RCC 7860 (cell line): Measurements from ENCODE around the gene AKAP17A.
"Not testable (repeated sequence)": the region's sequence is repeated elsewhere in the genome, so short reads cannot be mapped to it uniquely, and the experiment has no call there.

Source experiments
- DNase-seq: peaks from one replicate; pipeline ENCODE4 v3.0.0-alpha.2; 2015; ENCODE audit warnings: low spot score
- FAIRE-seq: peaks from 2 replicates; lab custom pipeline; 2012; peaks lifted over from hg19 to GRCh38; lab: Jason Lieb, UNC

The AKAP17A gene, protein sequence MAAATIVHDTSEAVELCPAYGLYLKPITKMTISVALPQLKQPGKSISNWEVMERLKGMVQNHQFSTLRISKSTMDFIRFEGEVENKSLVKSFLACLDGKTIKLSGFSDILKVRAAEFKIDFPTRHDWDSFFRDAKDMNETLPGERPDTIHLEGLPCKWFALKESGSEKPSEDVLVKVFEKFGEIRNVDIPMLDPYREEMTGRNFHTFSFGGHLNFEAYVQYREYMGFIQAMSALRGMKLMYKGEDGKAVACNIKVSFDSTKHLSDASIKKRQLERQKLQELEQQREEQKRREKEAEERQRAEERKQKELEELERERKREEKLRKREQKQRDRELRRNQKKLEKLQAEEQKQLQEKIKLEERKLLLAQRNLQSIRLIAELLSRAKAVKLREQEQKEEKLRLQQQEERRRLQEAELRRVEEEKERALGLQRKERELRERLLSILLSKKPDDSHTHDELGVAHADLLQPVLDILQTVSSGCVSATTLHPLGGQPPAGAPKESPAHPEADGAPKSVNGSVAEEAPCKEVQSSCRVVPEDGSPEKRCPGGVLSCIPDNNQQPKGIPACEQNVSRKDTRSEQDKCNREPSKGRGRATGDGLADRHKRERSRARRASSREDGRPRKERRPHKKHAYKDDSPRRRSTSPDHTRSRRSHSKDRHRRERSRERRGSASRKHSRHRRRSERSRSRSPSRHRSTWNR

DNA sequence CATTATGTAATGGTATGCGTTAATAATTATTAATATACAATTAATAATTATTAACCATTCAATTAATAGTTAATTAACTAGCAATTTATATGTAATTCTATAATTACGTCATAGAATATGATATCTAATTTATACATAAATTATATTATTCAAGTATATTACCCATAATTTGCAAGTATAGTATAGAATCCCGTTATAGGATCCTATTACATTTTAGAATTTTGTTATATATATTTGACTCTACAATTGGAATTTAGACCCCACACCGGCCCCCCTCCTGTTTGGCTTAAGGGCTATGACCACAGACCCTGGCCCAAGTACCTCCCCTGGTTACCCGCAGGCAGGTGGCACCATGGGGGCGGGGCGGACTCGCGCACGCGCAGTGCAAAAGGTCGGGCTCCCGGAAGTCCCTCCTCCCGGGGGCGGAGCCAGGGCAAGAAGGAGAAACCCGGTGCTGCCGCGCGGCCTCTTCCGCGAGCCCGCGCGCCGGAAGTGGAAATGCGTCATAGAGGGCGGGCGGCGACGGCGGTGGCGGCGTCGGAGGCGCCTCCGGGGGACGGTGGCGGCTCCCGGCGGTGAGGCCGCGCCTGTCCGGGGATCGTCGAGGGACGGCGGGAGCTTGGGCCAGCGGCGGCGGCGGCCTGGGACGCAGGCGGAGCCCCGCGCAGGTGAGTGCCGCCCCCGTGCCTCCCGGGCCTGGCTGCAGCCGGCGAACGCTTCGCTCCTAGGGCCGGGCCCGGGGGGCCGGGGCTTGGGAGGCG is at the start of gene AKAP17A:
Gene AKAP17A, plus strand, starts transcription at position 503 of the 761 bp plus-strand sequence. CDS start 1,859 bp downstream, outside the sequence.
- peak; percentile 91 for DNase-seq
- FAIRE-seq: no peak

DNA sequence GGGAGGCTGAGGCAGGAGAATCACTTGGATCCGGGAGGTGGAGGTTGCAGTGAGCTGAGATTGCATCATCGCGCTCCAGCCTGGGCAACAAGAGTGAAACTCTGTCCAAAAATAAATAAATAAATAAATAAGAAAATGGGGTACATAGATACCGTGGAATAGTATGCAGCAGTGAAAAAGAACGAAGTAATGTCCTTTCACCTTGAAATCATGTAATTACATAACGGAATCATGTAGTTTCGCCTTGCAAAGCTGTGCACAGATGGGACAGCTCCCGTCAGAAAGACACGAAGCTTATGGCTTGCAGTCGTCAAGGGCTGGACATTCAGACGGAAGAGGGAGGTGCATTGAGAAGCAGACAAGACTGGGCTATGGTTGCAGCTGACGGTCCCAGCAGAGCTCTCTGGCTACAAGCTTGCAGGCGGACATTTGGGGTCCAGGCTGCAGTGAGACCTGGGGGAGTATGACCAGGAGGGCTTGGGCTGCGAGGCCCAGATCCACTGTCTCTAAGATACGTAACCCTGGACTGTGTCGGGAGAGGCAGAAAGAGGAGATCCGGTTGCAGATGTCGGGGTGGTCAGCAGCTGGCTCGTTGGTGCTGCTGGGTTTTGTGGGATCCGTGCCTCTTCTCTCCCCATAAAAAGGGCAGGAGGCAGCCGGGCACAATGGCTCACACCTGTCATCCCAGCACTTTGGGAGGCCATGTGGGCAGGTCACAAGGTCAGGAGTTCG is 48.2 kb upstream of the AKAP17A start:
- no peak for FAIRE-seq
- DNase-seq: no peak

DNA sequence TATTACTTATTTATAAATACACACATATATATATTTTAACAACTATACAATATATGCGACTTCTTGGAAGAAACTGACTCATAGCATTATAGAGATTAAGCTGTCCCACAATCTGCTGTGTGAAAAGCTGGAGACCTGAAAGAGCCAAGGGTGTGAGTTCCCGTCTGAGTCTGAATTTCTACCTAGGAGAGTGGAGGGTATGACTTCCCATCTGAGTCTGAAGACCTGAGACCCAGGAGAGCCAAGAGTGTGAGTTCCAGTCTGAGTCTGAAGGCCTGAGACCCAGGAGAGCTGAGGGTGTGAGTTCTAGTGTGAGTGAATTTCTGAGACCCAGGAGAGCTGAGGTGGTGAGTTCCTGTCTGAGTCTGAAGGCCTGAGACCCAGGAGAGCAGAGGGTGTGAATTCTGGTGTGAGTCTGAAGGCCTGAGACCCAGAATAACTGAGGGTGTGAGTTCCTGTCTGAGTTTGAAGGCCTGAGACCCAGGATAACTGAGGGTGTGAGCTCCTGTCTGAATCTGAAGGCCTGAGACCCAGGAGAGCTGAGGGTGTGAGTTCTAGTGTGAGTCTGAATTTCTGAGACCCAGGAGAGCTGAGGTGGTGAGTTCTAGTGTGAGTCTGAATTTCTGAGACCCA is 45.5 kb upstream of the AKAP17A start:
- DNase-seq: no peak
- FAIRE-seq: no peak

DNA sequence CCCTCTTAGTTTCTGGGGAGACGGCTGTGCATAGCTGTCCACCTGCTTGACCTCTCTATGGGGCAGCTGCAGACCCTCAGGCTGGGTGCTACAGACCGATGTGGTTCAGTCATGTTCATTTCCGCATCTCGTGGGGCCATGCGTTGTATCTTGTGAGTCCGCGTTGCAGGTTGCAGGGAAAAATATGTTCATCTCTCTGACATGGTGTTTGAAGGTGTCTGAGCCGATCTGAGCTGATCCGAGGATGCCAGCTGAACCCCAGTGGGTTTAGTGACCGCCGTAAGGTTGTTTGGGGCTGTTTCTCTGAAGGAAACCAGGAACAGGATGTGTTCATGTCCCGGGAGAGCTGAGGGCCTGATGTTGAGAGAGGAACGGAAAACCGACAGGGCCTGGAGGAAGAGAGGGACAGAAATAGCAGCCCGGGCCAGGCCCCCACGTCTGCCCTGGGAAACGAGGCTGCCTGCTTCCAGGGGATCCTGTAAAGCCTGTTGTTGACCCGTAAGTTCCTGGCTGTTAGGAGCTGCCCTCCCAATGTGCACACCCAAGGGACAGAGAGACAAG is 44.6 kb upstream of the AKAP17A start:
- DNase-seq (no peak), FAIRE-seq (no peak)

DNA sequence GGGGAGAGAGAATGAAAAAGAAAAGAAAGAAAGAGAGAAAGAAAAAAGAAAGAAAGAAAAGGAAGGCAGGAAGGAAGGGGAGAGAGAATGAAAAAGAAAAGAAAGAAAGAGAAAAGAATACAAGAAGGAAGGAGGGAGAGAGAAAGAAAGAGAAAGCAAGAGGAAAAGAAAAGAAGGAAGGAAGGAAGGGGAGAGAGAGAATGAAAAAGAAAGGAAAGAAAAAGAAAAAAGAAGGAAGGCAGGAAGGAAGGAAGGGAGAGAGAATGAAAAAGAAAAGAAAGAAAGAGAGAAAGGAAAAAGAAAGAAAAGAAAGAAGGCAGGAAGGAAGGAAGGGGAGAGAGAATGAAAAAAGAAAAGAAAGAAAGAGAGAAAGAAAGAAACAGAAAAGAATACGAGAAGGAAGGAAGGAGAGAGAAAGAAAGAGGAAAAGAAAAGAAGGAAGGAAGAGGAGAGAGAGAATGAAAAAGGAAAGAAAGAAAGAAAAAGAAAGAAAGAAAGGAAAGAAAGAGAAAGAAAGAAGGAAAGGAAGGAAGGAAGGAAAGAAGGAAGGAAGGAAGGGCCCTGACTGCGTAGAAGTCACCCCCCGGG is 39.4 kb upstream of the AKAP17A start:
- FAIRE-seq: no peak
- DNase-seq: no peak

DNA sequence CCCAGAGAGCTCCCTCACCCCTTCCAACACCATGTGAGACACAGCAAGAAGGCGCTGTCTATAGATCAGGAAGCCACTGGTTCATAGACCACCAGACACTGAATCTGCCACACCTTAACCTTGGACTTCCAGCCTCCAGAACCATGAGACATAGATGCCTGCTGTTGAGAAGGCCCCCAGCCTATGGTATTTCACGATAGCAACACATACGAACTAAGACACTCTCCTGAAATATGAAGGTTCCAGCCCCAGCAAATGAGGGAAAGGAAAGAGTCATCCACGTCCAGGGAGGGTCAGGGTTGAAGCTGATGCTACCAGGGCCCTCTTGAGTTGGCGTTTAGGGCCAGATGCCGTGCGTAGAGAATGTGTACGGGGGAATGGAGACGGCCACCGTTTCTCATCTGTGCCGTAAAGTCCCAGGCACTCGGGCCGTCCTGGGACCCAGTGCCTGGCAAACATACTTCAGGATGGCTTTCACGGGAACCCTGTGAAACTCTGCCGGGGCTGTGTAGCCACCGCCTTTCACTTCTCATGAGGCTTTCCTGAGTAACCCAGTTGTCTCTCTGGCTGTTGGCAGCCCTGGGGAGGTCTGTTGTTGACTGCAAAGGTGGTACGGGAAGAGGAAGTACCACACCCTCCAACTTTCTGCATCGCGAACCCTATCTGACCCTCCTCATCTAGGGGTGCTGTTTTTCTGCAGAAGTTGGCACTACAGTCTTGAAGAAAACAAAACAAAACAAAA is 36.8 kb upstream of the AKAP17A start:
- no peak for FAIRE-seq
- DNase-seq: no peak

DNA sequence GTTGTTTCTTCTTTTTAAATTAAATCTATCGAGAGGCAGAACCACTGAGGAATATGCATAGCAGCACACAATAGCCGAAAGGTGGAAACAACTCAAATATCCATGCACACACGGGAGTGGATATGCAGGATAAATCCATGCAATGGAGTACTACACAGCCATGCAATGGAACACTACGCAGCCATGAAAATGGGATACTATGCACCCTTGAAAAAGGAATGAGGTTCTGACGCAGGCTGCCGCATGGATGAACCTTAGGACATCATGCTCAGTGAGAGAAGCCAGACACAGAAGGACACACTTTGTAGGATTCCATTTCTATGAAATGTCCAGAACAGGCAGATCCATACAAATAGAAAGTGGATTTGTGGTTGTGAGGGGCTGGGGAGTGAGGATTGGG is 36.0 kb upstream of the AKAP17A start:
- FAIRE-seq: no peak
- DNase-seq: no peak

DNA sequence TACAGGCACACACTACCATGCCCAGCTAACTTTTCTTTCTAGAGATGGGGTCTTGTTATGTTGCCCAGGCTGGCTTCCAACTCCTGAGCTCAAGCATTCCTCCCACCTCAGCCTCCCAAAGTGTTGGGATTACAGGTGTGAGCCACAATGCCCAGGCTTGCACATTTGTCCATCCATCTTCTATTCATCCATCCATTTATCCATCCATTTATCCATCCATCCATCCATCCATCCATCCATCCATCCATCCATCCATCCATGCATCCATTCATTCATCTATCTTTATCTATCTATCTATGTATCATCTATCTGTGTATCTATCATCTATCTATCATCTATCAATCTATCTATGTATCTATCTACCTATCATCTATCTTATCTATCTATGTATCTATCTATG is 34.0 kb upstream of the AKAP17A start:
- DNase-seq, FAIRE-seq: not testable (repeated sequence)

DNA sequence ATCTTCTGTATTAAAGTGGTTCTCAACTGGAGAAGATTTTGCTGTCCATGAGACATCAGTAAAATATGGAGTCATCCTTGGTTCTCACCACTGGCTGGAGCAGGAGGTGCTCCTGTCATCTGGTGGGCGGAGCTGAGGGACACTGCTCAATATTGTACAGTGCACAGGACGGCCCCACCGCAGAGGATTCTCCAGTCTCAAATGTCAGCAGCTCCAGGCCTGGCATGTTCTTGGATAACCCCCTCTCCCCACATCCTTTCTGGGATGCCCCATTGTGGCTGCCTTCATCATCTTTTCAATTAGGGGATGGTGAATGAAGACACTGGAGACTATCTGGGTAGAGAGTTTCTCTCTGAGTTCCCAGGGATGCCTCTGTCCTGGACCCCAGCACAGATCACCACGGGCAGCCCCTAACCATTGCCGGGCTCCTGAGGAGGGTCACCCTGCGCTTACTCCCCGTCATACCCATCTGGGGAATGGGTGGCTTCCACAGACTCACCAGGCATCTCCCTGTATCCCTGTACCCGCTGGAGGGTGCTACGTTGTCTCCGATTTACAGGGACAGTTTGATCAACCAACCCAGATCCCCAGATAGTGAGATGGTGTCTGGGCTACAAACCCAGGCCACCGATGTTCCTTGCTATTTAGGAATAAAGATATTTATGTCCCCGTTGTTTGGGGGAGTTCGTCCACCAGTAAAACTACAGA is 32.5 kb upstream of the AKAP17A start:
- DNase-seq (no peak), FAIRE-seq (no peak)

DNA sequence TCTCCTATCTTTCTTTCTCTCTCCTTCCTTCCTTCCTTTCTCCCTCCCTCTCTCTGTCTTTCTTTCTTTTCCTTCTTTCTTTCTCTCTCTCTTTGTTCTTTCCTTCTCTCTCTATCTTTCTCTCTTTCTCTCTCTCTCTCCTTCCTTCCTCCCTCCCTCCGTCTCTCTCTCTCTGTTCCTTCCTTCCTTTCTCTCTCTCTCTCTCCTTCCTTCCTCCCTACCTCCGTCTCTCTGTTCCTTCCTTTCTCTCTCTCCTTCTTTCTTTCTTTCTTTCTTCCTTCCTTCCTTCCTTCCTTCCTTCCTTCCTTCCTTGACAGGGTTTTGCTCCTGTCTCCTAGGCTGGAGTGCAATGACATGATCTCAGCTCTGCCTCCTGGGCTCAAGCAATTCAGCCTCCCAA is 30.2 kb upstream of the AKAP17A start:
- no peak for DNase-seq
- no peak for FAIRE-seq

DNA sequence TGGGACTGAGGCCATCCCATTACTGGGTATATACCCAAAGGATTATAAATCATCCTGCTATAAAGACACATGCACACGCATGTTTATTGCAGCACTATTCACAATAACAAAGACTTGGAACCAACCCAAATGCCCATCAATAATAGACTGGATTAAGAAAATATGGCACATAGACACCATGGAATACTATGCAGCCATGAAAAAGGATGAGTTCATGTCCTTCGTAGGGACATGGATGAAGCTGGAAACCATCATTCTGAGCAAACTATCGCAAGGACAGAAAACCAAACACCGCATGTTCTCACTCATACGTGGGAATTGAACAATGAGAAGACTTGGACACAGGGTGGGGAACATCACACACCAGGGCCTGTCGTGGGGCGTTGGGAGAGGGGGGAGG is 27.3 kb upstream of the AKAP17A start:
- not testable (repeated sequence) for DNase-seq, FAIRE-seq

DNA sequence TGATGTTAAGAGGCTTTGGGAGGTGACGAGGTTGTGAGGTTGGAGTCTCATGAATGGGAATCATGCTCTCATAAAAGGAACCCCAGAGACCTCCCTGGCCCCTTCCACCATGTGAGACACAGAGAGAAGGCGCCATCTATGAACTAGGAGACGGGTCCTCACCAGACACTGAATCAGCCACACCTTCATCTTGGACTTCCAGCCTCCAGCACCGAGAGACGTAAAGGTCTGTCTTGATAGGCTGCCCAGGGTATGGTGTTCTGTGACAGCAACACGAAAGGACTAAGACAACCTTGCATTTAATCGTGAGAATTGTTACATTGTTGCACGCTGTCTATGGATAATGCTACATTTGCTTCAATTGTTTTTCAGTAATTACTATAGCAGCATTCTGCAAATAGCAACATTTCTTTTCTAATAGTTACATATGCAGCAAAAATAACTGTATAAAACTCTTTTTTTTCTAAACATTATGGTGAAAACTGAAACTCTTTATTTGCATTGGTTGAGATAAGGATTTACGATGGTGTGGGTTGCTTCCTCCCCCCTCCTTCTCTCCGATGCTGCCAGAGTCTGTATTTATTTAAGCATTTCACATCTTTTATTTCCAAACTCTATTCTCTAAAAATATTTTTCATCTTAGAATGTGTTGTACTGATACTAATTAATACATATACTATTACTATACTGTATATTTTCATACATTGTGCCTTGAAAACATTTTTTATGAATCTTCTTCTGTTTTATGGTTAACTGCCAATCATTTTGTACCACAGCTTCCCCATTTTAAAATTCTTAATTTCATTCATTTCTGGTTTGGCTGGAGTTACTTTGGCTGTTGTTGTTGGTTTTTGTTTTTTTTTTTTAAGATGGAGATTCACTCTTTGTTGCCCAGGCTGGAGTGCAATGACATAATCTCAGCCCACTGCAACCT is 26.4 kb upstream of the AKAP17A start:
- FAIRE-seq: no peak
- no peak for DNase-seq

DNA sequence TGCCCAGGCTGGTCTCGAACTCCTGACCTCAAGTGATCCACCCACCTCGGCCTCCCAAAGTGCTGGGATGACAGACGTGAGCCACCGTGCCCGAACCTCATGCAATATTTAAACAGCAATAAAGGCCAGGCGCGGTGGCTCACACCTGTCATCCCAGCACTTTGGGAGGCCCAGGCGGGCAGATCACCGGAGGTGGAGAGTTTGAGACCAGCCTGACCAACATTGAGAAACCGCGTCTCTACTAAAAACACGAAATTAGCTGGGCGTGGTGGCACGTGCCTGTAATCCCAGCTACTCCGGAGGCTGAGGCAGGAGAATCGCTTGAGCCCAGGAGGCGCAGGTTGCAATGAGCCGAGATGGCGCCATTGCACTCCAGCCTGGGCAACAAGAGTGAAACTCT is 17.2 kb upstream of the AKAP17A start:
- not testable (repeated sequence) for DNase-seq, FAIRE-seq

DNA sequence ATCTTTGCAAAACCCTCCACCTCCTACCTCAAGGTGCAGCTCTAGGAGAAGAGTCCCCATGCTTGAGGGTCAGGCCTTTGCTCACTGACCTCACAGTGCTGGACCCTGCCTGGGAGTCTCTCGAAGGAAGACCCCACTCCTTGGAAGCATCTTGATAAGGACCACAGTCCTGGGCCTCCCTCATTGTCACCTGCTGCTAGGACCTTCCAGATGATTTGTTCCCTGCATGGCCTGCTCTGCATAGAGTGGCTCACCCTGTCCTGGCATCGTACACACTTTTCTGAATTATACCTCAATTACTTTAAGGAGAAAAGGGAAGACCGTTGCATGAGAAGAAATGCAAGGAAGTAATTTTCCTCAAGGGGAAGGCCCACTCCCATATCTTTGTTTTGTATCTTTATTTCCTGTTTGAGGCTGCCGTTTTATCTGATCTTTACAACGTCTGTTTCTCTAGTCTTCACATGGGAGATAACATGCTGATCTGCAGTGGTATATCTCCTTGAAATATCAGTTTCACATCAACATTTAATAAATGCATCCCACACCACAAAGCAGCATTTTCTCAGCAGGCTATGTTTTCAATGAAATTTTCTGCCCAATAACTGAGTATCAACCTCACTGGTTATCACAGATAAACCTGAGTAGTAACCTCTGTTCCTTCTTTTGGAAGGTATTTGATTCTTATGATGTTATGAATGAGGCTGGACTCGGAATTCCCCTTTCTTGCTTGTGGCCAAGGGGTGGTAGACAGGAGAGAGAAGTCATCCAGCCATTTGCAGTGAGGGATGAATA is 15.0 kb upstream of the AKAP17A start:
- DNase-seq (no peak), FAIRE-seq (no peak)

DNA sequence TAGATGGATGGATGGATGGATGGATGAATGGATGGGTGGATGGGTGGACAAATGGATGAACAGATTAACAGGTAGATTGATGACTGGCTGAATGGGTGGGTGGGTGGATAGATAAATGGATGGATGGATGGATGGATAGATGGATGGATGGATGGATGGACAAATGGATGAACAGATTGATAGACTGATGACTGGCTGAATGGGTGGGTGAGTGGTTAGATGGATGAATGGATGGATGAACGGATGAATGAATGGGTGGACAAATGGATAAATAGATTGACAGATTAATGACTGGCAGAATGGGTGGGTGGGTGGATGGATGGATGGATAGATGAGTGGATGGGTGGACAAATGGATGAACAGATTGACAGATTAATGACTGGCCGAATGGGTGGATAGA is 13.6 kb upstream of the AKAP17A start:
- DNase-seq: no peak
- FAIRE-seq: no peak

DNA sequence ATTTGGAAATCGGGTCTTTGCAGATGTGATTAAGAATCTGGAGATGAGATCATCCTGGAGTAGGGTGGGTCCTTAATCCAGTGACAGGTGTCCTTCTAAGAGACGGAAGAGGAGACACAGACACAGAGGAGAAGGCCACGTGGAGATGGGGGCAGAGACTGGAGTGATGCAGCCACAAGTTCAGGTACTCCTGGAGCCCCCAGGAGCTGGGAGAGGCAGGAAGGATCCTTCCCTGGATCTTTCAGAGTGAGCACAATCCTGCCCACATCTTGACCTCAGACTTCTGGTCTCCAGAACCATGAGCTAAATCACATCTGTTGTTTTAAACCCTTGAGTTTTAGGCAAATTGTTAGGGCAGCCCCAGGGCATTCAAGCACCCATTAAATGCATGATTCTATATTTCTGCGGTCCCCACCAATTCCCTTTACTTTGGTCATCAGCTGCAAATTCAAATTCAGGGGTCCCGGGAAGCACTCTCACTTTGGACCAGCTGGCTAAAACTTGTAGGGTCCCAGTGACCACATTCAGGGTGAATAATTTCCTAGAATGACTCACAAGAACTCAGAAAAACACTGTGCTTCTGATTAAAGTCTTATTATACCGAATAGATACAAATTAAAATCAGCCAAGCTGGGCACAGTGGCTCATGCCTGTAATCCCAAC is 12.8 kb upstream of the AKAP17A start:
- DNase-seq (no peak), FAIRE-seq (no peak)
